DOHH2 (cell line): ENCODE data around the gene ST8SIA2.

Experiments
- H3F3A ChIP-seq: fragments of 200-600 bp; sonication (generic), shearing (Covaris generic); 2 replicates; pipeline ENCODE4 v1.6.0; 2016; ENCODE audit warnings: antibody characterized with exemption, mild to moderate bottlenecking; ENCODE audit not compliant: control insufficient read depth, insufficient read depth
- H3K27ac ChIP-seq: fragments of 200-600 bp; sonication (generic); 2 replicates; pipeline ENCODE4 v1.5.1; 2014; ENCODE audit warnings: low read depth, mild to moderate bottlenecking, low read length, moderate library complexity
- H3K27me3 ChIP-seq: fragments of 200-600 bp; sonication (generic); 2 replicates; pipeline ENCODE4 v1.6.1; 2014; ENCODE audit warnings: mild to moderate bottlenecking, low read length, mixed read lengths; ENCODE audit not compliant: control insufficient read depth
- H3K36me3 ChIP-seq: fragments of 200-600 bp; sonication (generic); 2 replicates; pipeline ENCODE4 v1.6.1; 2014; ENCODE audit warnings: mild to moderate bottlenecking, low read length, moderate library complexity, mixed read lengths; ENCODE audit not compliant: control insufficient read depth
- H3K4me1 ChIP-seq: fragments of 200-600 bp; sonication (generic); 2 replicates; pipeline ENCODE4 v1.6.1; 2014; ENCODE audit warnings: mild to moderate bottlenecking, low read length, mixed read lengths; ENCODE audit not compliant: control insufficient read depth
- H3K4me2 ChIP-seq: fragments of 200-600 bp; sonication (generic); 2 replicates; pipeline ENCODE4 v1.6.0; 2014; ENCODE audit warnings: mild to moderate bottlenecking, low read length, moderate library complexity
- H3K4me3 ChIP-seq: fragments of 200-600 bp; sonication (generic); 2 replicates; pipeline ENCODE4 v1.5.1; 2014; ENCODE audit warnings: mild to moderate bottlenecking, low read length, mixed read lengths
- H3K79me2 ChIP-seq: fragments of 200-600 bp; sonication (generic); 2 replicates; pipeline ENCODE4 v1.6.1; 2014; ENCODE audit warnings: mild to moderate bottlenecking, low read length, mixed read lengths; ENCODE audit not compliant: control insufficient read depth
- H3K9me2 ChIP-seq: fragments of 200-600 bp; sonication (generic); replicated peaks from 2 replicates; pipeline ENCODE4 v1.6.1; 2014; ENCODE audit warnings: mild to moderate bottlenecking, low read length, mixed read lengths; ENCODE audit not compliant: control insufficient read depth
- H3K9me3 ChIP-seq: fragments of 200-600 bp; sonication (generic); 2 replicates; pipeline ENCODE4 v1.6.1; 2014; ENCODE audit warnings: antibody characterized with exemption, low read length, mixed read lengths; ENCODE audit not compliant: control insufficient read depth, insufficient read depth
- H4K20me1 ChIP-seq: fragments of 200-600 bp; sonication (generic); 2 replicates; pipeline ENCODE4 v1.6.0; 2014; ENCODE audit warnings: low read depth, mild to moderate bottlenecking, antibody characterized with exemption, low read length, moderate library complexity; ENCODE audit not compliant: control insufficient read depth, insufficient read depth
- CTCF ChIP-seq: fragments of 200-600 bp; sonication (generic); IDR thresholded peaks from one replicate; pipeline ENCODE4 v1.5.1; 2014; ENCODE audit warnings: antibody characterized with exemption, mild to moderate bottlenecking, low read depth, low read length; ENCODE audit not compliant: poor library complexity, severe bottlenecking
- EZH2phosphoT487 ChIP-seq: fragments of 200-600 bp; sonication (generic); IDR thresholded peaks from 2 replicates; pipeline ENCODE4 v1.6.1; 2017; ENCODE audit warnings: borderline replicate concordance, mild to moderate bottlenecking, antibody characterized with exemption, low read length, moderate library complexity, mixed read lengths

Gene ST8SIA2

DNA sequence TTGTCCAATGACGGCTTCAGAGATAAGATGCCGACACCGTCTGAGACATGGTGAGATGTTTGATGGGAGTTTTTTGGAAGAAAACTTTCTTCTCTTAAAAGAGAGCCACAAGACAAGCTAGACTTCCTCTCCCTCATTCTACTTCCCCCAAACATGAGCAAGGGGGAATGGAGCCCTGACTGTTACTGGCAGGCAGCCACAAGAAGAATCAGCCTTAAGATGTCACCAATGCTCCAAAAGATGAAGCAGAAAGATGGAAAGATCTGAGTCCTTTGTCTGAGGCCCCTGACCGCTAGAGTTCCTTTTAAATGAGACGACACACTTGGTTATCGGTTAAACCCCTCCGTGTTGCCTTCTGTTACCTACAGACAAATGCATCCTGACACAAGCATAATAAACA lies 108.7 kb downstream of the ST8SIA2 start:
- no peak for TF ChIP-seq CTCF
- TF ChIP-seq EZH2phosphoT487 = no peak
- Histone ChIP-seq H3K79me2 (no peaks in the 10 kb centered on the region), H3K9me2 (no peaks in the 10 kb centered on the region), H3K9me3 (no peaks in the 10 kb centered on the region), H3K36me3 (no peaks in the 10 kb centered on the region), H3K4me1 (no peaks in the 10 kb centered on the region), H3K27me3 (peaks cover 17% of the 10 kb centered on the region), H3K27ac (no peak overlapping the region), H4K20me1 (no peaks in the 10 kb centered on the region), H3F3A (no peaks in the 10 kb centered on the region), H3K4me3 (no peak overlapping the region), H3K4me2 (no peak overlapping the region)

- Histone ChIP-seq H3K4me1 (no peaks in the 10 kb centered on the region), H4K20me1 (no peaks in the 10 kb centered on the region), H3K9me3 (no peaks in the 10 kb centered on the region), H3K27ac (no peak overlapping the region), H3K79me2 (no peaks in the 10 kb centered on the region), H3K27me3 (peaks cover 17% of the 10 kb centered on the region), H3K4me2 (no peak overlapping the region), H3K36me3 (no peaks in the 10 kb centered on the region), H3F3A (no peaks in the 10 kb centered on the region), H3K9me2 (no peaks in the 10 kb centered on the region), H3K4me3 (no peak overlapping the region)
- no peak for TF ChIP-seq CTCF
- TF ChIP-seq EZH2phosphoT487 = no peak
These were observed 109.5 kb downstream of the ST8SIA2 start for GRCh38 chr15:92502930-92503857.

- H3K27ac ChIP-seq = no peak overlapping the region
- no peaks in the 10 kb centered on the region for H3K79me2 ChIP-seq
- no peaks in the 10 kb centered on the region for H3K36me3 ChIP-seq
- H4K20me1 ChIP-seq = no peaks in the 10 kb centered on the region
- peaks cover 17% of the 10 kb centered on the region for H3K27me3 ChIP-seq
- H3K4me2 ChIP-seq = no peak overlapping the region
- no peaks in the 10 kb centered on the region for H3K9me3 ChIP-seq
- H3K9me2 ChIP-seq = no peaks in the 10 kb centered on the region
- no peaks in the 10 kb centered on the region for H3K4me1 ChIP-seq
- no peaks in the 10 kb centered on the region for H3F3A ChIP-seq
- no peak for TF ChIP-seq CTCF
- TF ChIP-seq EZH2phosphoT487 = no peak
- no peak overlapping the region for H3K4me3 ChIP-seq
These were observed 110.2 kb downstream of the ST8SIA2 start for GRCh38 chr15:92503889-92504288.
